Epidermal melanocyte (primary cell): ENCODE results near the gene CLEC9A.
"Not testable (repeated sequence)": the region's sequence is repeated elsewhere in the genome, so short reads cannot be mapped to it uniquely, and the experiment has no call there.

Experiments
- DNase-seq: peaks from one replicate; pipeline ENCODE4 v3.0.0; 2011; ENCODE audit warnings: low spot score; ENCODE audit not compliant: insufficient read length

Gene CLEC9A

GRCh38 chr12:10030446-10030845, at the start of gene CLEC9A:
Gene CLEC9A, plus strand, starts transcription at chr12:10030682. Its CDS starts 22,006 bp downstream, at chr12:10052688.
- DNase-seq: no peak

DNA sequence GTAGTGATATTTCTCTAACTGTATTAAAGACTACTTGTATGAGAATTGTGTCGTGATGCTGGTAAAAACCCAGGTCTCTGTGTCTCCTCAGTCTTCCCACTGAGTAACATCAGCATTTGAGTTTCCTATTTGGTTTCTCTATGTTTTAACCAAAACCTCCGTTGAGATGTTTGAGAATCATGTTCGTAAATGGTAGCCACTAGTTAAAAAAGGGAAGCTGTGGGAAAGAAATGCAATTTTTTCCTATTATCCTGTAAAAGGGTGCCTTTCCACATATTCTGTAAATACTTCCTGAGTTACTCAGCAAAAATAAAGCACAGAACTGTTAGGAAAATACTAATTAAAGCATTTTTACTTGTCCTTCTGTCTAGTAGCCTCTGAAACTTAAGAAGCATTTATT, 38.6 kb upstream of the CLEC9A start:
- DNase-seq: no peak

- no peak for DNase-seq
Measured at GRCh38 chr12:9992296-9992695, 38.2 kb upstream of the CLEC9A start.

DNA sequence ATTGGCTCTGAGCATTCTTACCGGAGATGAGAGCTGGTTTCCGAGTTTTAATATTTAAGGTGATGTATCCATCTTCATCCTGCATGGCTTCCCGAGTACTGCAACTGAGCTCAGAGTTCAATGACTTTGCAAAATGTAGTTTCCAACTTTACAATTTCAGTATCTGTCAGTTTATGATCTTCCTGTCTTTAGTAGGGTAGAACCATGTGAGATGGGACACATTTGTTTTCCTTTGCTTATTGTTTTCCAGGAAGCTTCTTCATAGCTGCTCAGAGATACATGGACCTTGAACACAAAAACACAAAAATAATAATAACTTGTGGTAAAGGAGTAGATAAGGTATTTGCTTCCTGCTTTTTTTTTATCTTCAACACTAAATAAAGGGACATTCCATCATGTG, 31.5 kb upstream of the CLEC9A start, which contains the start of gene CLEC1B:
CLEC1B (minus strand) TSS at position 106 of the 400 bp plus-strand sequence; CDS start at position 85, 21 bp downstream.
- no peak for DNase-seq

- no peak for DNase-seq
Measured at GRCh38 chr12:10001171-10001776, 29.2 kb upstream of the CLEC9A start.

GRCh38 chr12:10012630-10013330, 17.7 kb upstream of the CLEC9A start:
- no peak for DNase-seq

DNA sequence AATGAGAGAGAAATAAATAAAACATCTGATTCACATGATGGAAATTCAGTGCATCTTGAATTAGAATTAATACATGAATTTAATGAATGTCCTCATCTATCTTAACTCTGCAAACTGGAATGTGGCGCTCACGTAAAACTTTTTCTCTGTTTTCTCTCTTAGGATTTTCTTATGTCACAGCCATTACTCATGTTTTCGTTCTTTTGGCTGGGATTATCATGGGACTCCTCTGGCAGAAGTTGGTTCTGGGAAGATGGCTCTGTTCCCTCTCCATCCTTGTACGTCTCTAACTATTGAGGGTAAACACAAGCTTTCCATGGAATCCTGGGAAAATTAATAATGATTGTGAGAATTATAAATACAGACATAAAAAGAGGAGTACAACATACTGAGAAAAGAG, 15.0 kb upstream of the CLEC9A start:
- DNase-seq: no peak

- no peak for DNase-seq
Measured at GRCh38 chr12:10016881-10017280, 13.6 kb upstream of the CLEC9A start.

DNA sequence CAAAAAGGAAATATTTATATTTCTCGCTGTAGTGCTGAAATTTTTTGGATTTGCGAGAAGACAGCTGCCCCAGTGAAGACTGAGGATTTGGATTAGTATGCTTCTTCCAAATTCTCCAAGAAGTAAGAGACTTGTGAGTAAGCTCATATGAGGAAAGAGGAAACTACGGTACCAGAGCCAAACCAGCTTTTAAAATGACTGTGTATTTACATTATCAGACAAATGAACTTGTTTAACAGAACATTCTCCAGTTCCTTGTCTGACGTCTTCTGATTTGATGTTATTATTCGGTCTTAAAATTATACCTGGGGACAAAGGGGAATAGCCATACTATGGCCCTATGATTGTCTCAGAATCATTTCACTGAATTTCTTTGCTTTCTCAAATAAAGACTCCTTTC, 12.1 kb upstream of the CLEC9A start:
- no peak for DNase-seq

DNA sequence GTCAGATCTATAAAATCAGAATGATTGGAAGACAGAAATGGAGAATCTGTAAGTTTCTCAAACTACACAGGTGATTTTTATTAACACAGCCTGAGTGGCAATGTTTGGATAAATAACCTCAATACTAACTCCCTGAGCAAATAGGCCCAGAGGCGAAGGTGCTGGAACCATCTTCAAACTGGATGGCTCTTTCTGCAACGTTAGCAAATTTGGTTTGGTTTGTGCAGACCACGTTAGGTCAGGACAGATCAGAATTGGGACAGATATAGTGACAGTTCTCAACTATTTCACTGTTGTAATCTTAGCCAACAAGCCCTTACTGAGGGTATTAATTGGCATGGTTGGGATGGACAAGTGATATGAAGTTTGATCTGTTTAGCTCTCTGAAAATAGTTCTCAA, 9.1 kb upstream of the CLEC9A start:
- no peak for DNase-seq

GRCh38 chr12:10025236-10025635, 5.2 kb upstream of the CLEC9A start:
- DNase-seq: no peak

DNA sequence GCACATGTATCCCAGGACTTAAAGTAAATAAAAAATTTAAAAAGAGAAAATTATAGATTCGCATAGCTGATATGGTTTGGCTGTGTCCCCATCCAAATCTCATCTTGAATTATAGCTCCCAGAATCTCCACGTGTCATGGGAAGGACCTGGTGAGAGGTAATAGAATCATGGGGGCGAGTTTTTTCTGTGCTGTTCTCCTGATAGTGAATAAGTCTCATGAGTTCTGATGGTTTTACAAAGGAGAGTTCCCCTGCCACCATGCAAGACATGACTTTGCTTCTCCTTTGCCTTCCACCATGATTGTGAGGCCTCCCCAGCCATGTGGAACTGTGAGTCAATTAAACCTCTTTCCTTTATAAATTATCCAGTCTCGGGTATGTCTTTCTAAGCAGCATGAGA, 3.8 kb upstream of the CLEC9A start:
- not testable (repeated sequence) for DNase-seq

DNA sequence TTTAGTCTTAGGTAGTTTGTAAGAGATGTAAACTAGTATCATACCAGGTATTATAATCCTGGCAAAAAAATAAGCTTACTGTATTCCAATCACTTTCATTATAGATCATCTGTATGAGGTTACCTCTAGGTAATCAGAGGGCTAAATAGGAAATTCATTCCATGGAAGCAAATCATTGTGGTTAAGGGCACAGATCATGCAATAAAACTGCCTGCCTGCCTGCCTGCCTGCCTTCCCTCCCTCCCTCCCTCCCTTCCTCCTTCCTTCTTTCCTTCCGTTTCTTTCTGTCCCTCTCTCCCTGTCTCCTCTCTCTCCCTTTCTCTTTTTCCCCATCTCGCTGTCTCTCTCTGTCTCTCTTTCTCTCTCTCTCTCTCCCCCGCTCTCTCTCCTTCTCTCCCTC, 3.2 kb upstream of the CLEC9A start:
- DNase-seq: no peak

DNA sequence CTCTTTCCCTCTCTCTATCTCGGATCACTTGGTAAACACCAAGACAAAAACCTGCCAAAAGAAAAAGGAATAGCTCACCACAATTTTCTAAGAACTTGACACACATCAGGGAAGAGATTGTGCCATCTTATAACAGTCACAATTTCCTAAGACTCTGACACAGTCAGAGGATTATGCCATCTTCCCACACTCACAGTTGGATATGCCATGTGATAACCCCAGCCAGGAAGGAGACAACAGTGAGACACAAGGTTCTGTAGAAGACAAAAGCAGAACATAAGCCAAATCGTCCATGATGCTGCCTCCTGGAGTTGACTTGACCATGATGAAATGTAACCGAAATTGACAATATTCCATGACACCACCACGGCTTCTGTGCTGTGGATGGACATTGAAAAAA, 2.8 kb upstream of the CLEC9A start:
- no peak for DNase-seq

GRCh38 chr12:10031321-10031720, 839 bp downstream of the CLEC9A start:
- no peak for DNase-seq

GRCh38 chr12:10031771-10032175, 1.3 kb downstream of the CLEC9A start:
- DNase-seq: no peak

DNA sequence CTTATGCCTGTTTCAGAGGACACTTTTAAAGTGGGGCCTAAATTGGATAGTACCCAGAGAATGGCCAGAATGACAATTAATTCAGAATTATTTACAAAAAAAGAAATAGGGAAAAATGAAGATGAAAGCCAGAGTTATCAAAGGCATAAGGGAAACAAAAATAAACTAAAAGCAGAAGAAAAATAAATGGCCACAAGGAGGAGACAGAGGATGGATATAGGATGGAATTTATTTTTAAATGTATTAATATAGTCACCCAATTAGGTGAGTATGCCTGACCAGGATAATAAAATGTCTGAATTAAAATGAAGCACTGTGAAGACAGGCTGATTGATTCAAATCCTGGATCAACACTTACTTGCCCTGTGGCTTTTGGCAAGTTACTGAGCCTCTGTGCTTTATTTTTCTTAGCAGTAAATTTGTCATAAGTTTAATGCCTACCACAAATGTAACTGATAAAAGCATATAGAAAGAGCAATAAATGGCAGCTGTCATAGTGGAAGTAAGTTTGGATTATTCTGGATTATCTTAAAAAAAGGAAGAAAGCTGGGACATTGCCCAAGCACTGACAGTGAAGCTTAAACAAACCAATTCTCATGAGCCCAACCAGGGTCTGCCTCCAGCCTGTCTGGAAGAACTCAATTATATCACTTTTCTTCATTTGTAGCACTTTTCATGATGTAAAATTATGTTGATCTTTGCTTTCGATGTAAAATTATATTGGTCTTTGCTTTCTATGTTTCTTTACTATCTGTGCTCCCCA, 3.5 kb downstream of the CLEC9A start:
- DNase-seq: no peak

- DNase-seq: no peak
Measured at GRCh38 chr12:10042167-10042566, 11.7 kb downstream of the CLEC9A start.

- no peak for DNase-seq
Measured at GRCh38 chr12:10048526-10048925, 18.0 kb downstream of the CLEC9A start.

DNA sequence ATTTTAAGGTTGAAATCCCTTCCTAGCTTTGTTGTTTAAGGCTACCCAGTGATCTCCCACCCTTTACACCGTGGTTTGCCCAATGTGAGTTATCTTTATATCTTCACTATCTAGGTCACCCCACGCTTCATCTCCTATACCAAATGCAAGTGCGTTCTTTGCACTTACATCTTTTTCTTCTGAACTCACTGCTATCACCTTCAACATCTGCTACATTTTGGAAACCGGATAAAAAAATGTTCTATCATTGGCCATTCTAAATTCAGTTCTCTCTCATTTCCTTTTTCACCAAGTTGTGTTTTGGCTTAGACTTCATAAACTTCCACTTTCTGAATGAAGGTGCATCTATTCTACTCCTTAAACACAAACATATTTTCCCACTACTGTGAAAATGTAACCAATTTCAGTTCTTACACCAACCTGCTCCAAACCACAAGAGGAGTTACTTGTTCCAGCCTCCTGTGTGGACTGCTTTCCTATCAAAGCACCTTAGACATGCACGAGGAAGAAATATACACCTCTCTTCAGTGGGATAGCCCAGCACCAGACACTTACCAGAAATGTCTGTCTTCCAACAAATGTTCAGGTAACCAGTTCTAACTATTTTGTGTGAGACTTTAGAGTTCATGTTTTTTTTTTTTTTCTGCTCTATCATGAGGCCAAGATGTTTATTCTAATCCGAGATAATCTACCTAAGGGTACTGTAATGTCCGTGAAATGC, 21.9 kb downstream of the CLEC9A start:
- DNase-seq: no peak

- no peak for DNase-seq
Measured at GRCh38 chr12:10058387-10058786, 27.9 kb downstream of the CLEC9A start.

DNA sequence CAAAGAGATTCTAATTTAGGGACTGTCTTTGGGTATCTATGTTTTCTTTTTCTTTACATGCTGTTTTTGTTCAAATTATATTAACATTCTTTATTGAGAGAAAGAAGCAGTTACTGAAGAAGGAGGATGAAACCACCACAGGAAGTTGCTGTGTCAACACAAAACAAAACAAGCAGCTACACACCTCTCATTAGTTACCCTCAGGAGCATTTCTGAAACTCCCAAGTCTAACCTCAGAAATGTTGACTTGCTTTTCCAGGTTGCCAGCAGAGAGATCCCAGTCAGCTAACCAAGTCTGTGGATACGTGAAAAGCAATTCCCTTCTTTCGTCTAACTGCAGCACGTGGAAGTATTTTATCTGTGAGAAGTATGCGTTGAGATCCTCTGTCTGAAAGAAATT, 34.8 kb downstream of the CLEC9A start:
- no peak for DNase-seq
